H4 (cell line): Measurements from ENCODE around the gene GDF15. TPM values are rescaled to one million over a fixed set of nuclear protein-coding genes. Genes with fewer than 3 reads are reported as not detected.

Experiments
- DNase-seq: peaks from one replicate; pipeline ENCODE4 v3.0.0-alpha.2; 2015; ENCODE audit warnings: low spot score
- total RNA-seq: library from RNA; depleted of rRNA; stranded (reverse); fragments of >200 nt; shearing (Covaris generic); gene quantifications from 2 replicates; pipeline ENCODE4 v1.2.3, GENCODE V29; 2014

Gene GDF15
- total RNA-seq, 1 experiment from 2014 or later: 376 TPM

- peak; percentile 63 for DNase-seq
Observed at GRCh38 chr19:18419195-18419698, 33.3 kb downstream of the GDF15 start, which contains the start of gene SSBP4. Gene SSBP4 (plus strand): TSS chr19:18419398. CDS start chr19:18419649, 251 bp downstream.

- no peak for DNase-seq
Observed at GRCh38 chr19:18419699-18420460, 33.9 kb downstream of the GDF15 start.

GRCh38 chr19:18420930-18421329, 35.0 kb downstream of the GDF15 start:
- no peak for DNase-seq

GRCh38 chr19:18421371-18421959, 35.5 kb downstream of the GDF15 start:
- no peak for DNase-seq

GRCh38 chr19:18422530-18423191, 36.7 kb downstream of the GDF15 start:
- DNase-seq: no peak

GRCh38 chr19:18423258-18424020, 37.5 kb downstream of the GDF15 start:
- no peak for DNase-seq

- DNase-seq: no peak
Observed at GRCh38 chr19:18424122-18424889, 38.3 kb downstream of the GDF15 start.

- DNase-seq: no peak
Observed at GRCh38 chr19:18424890-18425514, 39.0 kb downstream of the GDF15 start.

- no peak for DNase-seq
Observed at GRCh38 chr19:18425515-18426415, 39.8 kb downstream of the GDF15 start.

- no peak for DNase-seq
Observed at GRCh38 chr19:18426416-18426767, 40.4 kb downstream of the GDF15 start.

- DNase-seq: no peak
Observed at GRCh38 chr19:18427080-18427742, 41.3 kb downstream of the GDF15 start.

- no peak for DNase-seq
Observed at GRCh38 chr19:18427743-18428113, 41.8 kb downstream of the GDF15 start.

- no peak for DNase-seq
Observed at GRCh38 chr19:18428173-18428786, 42.3 kb downstream of the GDF15 start.

GRCh38 chr19:18428787-18429674, 43.1 kb downstream of the GDF15 start:
- peak; percentile 83 for DNase-seq

- DNase-seq: no peak
Observed at GRCh38 chr19:18429717-18430416, 43.9 kb downstream of the GDF15 start.

GRCh38 chr19:18430417-18431144, 44.6 kb downstream of the GDF15 start:
- no peak for DNase-seq
